GM18868 (cell line): ENCODE results near the gene GPR160.

Source experiments
- ATAC-seq: cut with Tn5 transposase; IDR thresholded peaks from one replicate; pipeline ENCODE4 v1.9.1; 2021; ENCODE audit warnings: mild to moderate bottlenecking, moderate library complexity; ENCODE audit not compliant: unreplicated experiment

The GPR160 gene

GRCh38 chr3:170024581-170024980 lies 13.2 kb upstream of the GPR160 start:
- no peak for ATAC-seq

DNA sequence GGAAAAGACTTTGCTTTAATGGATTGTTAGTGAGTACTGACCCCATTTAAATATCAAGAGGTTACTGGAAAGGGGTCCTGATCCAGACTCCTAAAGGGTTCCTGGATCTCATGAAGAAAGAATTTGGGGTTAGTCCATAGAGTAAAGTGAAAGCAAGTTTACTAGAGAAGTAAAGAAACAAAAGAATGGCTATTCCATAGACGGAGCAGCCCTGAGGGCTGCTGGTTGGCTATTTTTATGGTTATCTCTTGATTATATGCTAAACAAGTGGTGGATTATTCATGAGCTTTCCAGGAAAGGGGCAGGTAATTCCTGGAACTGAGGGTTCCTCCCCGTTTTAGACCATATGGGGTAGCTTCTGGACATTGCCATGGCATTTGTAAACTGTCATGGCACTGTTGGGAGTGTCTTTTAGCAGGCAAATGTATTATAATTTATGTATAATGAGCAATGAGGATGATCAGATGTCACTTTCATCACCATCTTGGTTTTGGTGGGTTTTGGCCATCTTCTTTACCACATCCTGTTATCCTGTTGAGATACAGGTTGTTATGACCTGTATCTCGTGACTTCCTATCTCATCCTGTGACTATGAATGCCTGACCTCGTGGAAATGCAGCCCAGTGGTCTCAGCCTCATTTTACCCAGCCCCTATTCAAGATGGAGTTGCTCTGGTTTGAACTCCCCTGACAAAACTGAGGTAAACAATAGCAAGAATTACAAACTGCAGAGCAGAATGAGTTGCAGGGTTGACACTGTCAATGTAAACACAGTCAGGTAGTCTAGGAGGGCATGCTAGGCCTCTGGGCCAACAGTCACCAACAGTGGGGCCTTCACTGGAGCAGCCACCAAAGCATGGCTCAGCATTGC lies 10.3 kb upstream of the GPR160 start:
- ATAC-seq: no peak

DNA sequence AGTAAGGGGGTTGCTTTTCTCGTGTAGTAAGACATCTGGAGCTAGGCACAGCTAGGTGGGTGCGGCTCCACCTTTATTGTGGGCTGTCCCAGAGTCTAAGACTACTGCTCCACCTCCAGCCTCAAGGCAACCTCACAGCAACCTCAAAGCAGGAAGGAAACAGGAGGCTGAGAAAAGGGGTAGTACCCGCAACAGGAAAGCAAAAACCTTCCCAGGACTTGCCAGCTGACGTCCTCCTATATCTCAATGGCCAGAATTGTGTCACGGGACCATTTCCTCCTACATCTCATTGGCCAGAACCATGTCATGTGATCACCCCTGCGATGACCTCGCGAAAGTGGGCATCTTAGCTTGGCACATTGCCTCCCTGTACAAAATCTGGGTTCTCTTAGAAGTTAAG lies 4.3 kb upstream of the GPR160 start:
- no peak for ATAC-seq

DNA sequence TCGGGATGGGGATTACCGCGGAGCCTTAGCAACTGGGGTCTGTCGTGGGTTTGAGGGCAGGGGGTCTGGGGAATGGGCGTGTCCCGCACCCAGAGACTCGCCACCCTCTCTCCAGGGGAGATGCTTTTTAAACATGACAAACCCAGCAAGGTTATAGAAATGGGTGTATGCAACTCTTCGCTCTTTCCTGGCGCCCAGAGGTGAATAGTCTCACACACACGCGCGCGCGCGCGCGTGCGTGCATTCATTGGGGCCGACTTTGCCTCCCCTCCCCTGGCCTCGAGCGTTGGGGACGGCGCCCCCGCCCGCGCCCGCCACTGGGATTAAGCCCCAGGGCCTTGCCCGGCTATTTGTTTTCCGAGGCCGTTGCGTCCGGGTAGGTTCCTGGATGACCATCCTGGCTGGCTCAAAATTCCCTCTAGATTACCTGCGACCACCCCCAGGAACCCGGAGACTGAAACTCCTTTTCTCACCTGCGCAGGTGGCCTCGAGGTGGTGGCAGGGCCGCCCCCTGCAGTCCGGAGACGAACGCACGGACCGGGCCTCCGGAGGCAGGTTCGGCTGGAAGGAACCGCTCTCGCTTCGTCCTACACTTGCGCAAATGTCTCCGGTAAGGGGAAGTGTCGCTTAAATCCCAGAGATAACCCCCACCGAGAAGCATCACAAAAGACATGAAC lies 777 bp downstream of the GPR160 start:
- peak; percentile 5 for ATAC-seq

GRCh38 chr3:170040418-170040817 lies 2.6 kb downstream of the GPR160 start:
- ATAC-seq: no peak

DNA sequence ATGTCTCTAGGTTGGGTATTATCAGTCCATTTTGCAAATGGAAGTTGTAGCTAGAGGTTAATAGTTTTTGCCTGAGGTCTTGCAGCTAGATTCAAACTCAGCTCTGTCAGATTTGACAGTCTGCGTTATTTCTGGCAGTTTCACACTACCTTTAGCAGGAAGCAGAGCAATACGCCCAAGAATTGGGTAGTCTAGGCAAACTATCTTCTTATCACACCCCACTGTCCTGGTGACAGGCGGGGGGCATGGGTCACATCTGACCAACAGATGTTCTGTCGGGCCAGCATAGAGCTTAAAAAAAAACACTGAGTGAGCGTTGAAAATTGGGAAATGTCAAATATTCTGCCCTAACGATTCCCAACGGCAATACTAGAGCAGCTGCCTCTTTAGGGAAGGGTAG lies 5.7 kb downstream of the GPR160 start:
- ATAC-seq: no peak

GRCh38 chr3:170044271-170044670 lies 6.5 kb downstream of the GPR160 start:
- no peak for ATAC-seq

DNA sequence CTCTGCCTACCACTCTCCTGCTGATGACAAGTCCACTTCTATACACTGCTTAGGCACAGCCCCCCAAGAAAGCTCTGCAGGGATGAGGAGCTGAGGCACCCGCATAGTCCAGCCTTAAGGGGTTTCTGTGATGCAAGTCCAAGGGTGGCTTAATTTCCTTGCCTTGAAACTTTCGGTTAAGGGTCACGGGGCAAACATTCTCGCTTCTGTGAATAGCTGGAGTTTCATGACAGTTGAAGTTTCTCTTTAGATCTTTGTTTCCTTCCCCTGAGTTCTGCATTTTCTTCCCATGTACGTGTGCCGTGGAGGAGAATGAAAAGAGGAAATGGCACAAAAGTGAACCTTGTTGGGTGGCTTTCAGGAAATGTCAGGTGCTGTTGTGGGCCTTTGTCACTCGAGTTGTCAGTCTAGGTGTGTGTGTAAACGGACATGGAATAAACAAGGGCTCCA lies 7.0 kb downstream of the GPR160 start:
- ATAC-seq: peak; percentile 81

DNA sequence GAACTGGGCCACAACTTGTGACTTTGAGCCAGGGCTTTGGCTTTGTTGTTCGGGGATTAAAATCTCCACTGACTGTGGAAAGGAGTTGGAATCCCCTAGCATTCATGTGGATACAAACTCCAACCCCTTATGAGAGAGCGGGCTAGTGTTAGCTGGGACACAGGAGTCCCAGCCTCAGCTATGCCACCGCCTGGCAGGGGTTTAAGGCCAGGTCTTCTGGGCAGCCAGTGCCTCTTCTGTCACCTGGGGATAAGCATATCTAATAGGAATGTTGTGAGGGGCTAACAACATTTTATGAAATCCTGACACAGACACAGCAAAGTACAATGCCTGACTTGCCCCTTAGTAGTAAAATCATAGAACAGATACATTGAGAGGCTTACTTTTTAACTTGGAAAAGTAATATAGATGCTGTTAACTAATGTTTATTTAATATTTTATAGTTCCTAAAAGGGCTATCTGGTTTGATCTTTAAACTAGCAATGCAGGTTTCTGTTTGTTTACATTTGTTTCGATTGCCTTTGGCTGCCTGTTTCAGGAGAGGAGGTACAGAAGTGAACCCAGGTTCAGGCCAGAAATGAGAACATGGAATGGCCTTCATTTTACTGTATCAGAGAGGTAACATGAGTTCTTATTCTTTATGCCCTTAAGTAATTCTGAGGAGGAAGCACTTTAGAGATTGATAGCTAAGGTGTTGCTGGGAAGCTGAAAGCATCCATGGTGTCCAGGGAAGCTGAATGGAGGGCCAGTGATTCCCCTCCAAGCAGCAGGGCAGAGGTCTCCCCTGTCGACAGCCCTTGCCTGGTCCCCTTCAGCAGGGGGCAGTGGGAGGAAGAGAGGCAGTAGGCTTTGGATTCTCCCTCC lies 8.7 kb downstream of the GPR160 start:
- ATAC-seq: no peak

- ATAC-seq: no peak
Measured at GRCh38 chr3:170047133-170047404, 9.3 kb downstream of the GPR160 start.

DNA sequence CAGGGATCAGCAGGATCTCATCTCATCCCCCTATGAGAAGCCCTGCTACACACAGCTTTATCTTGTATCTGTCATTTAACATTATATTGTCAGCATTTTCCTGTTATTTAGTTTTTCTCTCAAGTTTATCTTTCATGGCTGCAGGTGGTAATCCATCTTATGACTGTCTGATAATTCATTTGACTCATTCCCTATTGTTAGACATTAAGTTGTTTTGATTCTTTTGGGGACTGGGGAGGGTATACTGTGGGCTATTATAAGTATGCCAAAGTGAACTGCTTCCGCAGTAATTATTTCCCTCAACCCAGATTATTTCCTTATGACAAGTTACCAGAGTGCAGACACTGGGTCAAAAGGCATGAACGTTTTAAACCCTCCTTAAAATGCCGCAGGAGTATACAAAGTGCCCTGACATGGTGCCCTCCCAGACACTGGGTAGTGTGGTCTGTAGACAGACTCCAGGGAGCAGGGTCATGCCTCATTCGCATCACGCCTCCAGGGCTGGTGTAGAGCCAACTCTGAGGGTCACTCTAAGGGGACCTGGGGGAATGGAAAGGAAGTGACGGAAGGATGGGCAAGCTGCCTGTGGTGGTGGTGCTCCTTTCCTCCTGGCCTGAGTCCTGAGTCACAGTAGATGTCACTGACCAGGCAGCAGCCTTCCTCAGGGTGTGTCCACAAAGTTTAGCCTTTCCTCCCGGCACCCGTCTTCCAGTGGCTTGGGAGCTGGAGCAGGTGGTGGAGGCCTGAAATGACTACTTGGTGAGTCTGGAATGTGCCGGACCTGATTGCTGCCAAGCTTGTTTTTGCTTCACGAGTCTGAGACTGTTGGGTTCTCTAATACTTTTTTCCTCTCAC lies 11.6 kb downstream of the GPR160 start:
- no peak for ATAC-seq

DNA sequence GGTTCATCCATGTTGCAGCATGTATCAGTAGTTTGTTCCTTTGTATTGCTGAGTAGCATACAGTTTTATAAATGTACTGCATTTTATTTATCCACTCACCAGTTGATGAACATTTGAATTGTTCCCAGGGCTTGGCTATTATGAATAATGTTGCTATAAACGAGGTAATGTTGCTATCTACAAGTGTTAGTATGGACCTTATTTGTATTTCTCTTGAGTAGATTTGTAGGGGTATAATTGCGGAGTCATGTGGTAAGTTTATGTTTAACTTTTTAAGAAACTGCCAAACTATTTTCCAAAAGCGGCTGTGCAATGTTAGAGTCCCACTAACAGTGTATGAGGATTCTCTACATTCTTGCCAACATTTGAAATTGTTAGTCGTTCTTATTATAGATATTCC lies 13.0 kb downstream of the GPR160 start:
- no peak for ATAC-seq

GRCh38 chr3:170052398-170052797 lies 14.6 kb downstream of the GPR160 start:
- ATAC-seq: no peak

DNA sequence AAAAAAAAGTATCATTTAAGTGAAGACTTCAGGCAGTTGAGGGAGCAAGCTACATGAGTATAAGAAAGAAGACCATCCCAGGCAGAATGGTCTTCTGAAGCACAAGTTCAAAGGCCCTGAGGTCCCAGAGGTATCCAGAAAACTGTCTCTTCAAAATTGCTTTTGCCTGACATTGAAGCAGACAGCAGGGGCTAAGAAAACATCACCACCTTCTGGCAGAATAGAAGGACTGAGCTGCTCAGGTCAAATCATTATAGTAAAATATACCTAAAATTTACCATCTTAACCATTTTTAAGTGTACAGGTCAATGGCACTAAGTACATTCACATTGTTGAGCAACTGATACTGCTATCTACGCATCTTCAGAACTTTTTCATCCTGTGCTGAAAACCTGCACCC lies 16.4 kb downstream of the GPR160 start:
- ATAC-seq: no peak

GRCh38 chr3:170055209-170055608 lies 17.4 kb downstream of the GPR160 start:
- ATAC-seq: peak; percentile 74

- ATAC-seq: peak; percentile 93
Measured at GRCh38 chr3:170056710-170057454, 19.1 kb downstream of the GPR160 start.

GRCh38 chr3:170057550-170057949 lies 19.8 kb downstream of the GPR160 start:
- no peak for ATAC-seq

DNA sequence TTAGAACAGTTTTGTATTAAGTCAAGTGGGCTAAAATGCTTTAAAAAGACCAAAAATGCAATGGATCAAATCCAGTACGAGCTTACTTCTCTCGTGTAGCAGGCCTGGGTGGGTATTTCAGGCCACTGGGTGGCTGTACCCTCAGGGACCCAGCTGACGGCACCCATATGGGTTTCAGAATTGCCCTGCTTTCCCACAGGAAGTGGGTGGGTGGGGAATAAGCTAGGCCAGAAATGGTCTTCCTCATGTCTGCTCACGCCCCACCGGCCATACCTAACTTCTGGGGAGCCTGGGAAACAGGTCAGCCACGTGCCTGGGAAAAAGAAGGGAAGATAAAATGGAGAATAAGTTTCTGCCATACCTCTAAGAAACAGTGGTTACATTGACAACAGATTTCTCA lies 20.3 kb downstream of the GPR160 start:
- no peak for ATAC-seq

- no peak for ATAC-seq
Measured at GRCh38 chr3:170059447-170059846, 21.7 kb downstream of the GPR160 start.

- no peak for ATAC-seq
Measured at GRCh38 chr3:170062068-170062467, 24.3 kb downstream of the GPR160 start.
